HG03460 (cell line): Measurements from ENCODE around the gene MACROD2.

Experiments used
- ATAC-seq: cut with Tn5 transposase; IDR thresholded peaks from one replicate; pipeline ENCODE4 v1.9.1; 2021; ENCODE audit not compliant: unreplicated experiment

Gene MACROD2

GRCh38 chr20:15899967-15900366 lies 1904.7 kb downstream of the MACROD2 start:
- no peak for ATAC-seq

GRCh38 chr20:15900443-15900842 lies 1905.1 kb downstream of the MACROD2 start:
- no peak for ATAC-seq

- ATAC-seq = no peak
These were observed 1907.2 kb downstream of the MACROD2 start for GRCh38 chr20:15902493-15902892.

- no peak for ATAC-seq
These were observed 1910.3 kb downstream of the MACROD2 start for GRCh38 chr20:15905661-15906060.

GRCh38 chr20:15909995-15910394 lies 1914.7 kb downstream of the MACROD2 start:
- ATAC-seq = no peak

GRCh38 chr20:15911581-15911980 lies 1916.3 kb downstream of the MACROD2 start:
- ATAC-seq = no peak

- ATAC-seq = no peak
These were observed 1918.2 kb downstream of the MACROD2 start for GRCh38 chr20:15913391-15914025.

- no peak for ATAC-seq
These were observed 1921.3 kb downstream of the MACROD2 start for GRCh38 chr20:15916623-15917022.

- no peak for ATAC-seq
These were observed 1922.0 kb downstream of the MACROD2 start for GRCh38 chr20:15917283-15917682.

GRCh38 chr20:15918631-15919030 lies 1923.3 kb downstream of the MACROD2 start:
- ATAC-seq = no peak

GRCh38 chr20:15919118-15919517 lies 1923.8 kb downstream of the MACROD2 start:
- no peak for ATAC-seq

- no peak for ATAC-seq
These were observed 1926.6 kb downstream of the MACROD2 start for GRCh38 chr20:15921930-15922329.

- ATAC-seq = no peak
These were observed 1927.2 kb downstream of the MACROD2 start for GRCh38 chr20:15922556-15922955.

- ATAC-seq = no peak
These were observed 1927.9 kb downstream of the MACROD2 start for GRCh38 chr20:15923030-15923776.

GRCh38 chr20:15924556-15924955 lies 1929.2 kb downstream of the MACROD2 start:
- ATAC-seq = no peak

GRCh38 chr20:15925376-15925775 lies 1930.1 kb downstream of the MACROD2 start:
- no peak for ATAC-seq

GRCh38 chr20:15927893-15928650 lies 1932.8 kb downstream of the MACROD2 start:
- ATAC-seq = no peak

GRCh38 chr20:15928946-15929345 lies 1933.6 kb downstream of the MACROD2 start:
- no peak for ATAC-seq

- ATAC-seq = no peak
These were observed 1935.3 kb downstream of the MACROD2 start for GRCh38 chr20:15930311-15931305.

GRCh38 chr20:15931897-15932296 lies 1936.6 kb downstream of the MACROD2 start:
- no peak for ATAC-seq

GRCh38 chr20:15937179-15937578 lies 1941.9 kb downstream of the MACROD2 start:
- ATAC-seq = peak; percentile 94
